Stimulated activated CD4-positive, alpha-beta T cell treated with anti-CD3 and anti-CD28 coated beads, Interleukin-15, amount 100 ng/mL, for 24 hours (primary cell): ENCODE results near the gene GNAT1.

Experiments
- DNase-seq: peaks from one replicate; pipeline ENCODE4 v3.0.0-alpha.2; 2020

Gene GNAT1

GRCh38 chr3:50190936-50191660 is at the start of gene GNAT1:
Gene GNAT1, plus strand, starts transcription at chr3:50191610. Its CDS starts 116 bp downstream, at chr3:50191726.
- no peak for DNase-seq

- DNase-seq = no peak
Observed at GRCh38 chr3:50146316-50146901, 45.0 kb upstream of the GNAT1 start.

GRCh38 chr3:50147016-50147415 is 44.4 kb upstream of the GNAT1 start:
- DNase-seq = no peak

- DNase-seq = no peak
Observed at GRCh38 chr3:50147447-50147846, 44.0 kb upstream of the GNAT1 start.

- no peak for DNase-seq
Observed at GRCh38 chr3:50147861-50148260, 43.5 kb upstream of the GNAT1 start.

- no peak for DNase-seq
Observed at GRCh38 chr3:50150404-50150750, 41.0 kb upstream of the GNAT1 start.

DNA sequence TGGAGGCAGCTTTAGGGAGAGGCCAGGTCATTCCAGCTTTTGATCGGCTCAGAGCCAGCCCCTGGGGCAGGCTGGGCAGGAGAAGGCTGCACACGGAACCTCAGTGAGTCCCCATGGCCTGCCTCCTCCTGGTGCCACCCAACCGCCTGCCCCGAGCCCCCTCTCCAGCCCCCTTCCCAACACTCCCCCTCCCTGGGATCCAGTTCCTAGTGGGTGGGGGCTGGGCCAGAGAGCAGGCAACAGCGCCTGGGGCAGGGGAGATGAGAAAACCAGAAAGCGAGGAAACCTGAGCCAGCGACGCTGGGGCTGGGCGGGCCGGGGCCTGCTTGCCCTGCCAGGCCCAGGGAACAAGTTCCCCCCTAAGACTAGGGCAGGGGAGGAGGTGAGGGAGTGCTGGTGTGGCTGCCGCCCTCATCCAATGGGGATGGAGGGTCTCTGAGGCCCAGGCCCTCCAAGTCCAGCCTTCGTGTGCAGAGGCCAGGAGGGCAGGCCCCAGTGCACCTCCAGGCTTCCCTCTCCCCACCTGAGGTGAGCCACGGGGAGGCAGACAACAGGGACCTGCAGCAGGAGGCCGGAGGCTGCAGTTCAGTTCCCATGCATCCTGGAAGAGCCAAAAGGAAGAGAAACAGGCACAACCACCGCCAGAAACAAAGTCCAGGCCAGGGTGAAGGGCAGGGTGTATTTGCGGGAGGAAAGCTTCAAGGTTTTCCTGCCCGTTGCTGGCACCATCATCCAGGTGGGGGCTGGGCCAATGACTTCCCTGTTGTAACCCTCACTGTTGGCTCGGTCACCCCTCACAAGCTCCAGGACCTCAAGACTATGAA is 40.3 kb upstream of the GNAT1 start:
- no peak for DNase-seq

GRCh38 chr3:50151728-50152127 is 39.7 kb upstream of the GNAT1 start:
- no peak for DNase-seq

GRCh38 chr3:50153782-50154475 is 37.5 kb upstream of the GNAT1 start:
- no peak for DNase-seq

- DNase-seq = no peak
Observed at GRCh38 chr3:50154476-50154839, 37.0 kb upstream of the GNAT1 start.

DNA sequence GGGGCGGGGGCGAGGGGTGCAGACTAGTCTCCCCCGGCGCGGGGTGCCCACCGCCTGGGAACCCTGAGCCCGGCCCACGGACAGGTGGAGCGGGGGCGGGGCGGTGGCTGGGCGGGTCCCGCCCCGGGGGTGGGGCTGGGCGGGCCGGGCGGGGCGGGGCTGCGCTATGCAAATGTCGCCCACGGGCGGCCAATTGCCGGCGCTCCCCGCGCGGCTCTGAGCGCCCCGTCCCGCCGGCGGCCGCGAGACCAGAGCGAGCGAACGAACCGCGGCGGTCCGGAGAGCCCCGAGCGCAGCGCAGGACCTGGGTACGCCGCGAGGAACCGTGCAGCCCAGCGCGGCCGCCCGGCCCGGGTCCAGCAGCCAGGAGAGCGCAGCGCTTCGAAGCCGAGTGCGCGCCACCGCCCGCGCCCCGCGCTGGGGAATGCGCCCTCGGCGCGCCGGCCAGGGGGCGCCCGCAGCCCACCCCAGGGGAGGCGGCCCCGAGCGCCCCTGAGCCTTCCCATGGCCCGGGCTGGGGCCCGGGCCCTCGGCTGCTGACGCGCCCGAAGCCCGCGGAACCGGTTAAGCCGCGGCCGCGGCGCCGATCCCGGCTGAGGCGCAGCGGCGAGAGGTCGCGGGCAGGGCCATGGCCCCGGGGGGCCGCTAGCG is 36.4 kb upstream of the GNAT1 start, which contains the start of gene SEMA3F:
Gene SEMA3F (plus strand): TSS at position 485 of the 651 bp plus-strand sequence. CDS start 4,299 bp downstream, outside the sequence.
- peak; percentile 72 for DNase-seq

DNA sequence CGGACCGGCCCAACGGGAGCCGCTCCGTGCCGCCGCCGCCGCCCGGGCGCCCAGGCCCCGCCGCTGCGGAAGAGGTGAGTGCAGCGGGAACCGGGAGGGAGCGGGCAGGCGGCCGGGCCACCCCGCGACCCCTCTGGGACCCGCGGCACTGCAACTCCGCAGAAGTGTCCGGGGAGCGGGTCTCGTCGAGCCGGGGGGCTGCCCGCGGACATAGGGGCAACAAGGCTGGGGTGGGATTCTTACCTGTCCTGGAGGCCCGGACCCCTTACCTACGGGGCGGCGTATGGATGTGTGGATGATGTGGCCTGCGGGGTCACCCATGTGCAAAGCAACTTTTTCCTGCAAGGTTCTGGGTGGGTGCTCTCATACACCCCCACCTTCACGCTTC is 35.9 kb upstream of the GNAT1 start:
- DNase-seq = no peak

GRCh38 chr3:50155891-50156290 is 35.5 kb upstream of the GNAT1 start:
- DNase-seq = no peak

- DNase-seq = no peak
Observed at GRCh38 chr3:50156549-50157493, 34.6 kb upstream of the GNAT1 start.

DNA sequence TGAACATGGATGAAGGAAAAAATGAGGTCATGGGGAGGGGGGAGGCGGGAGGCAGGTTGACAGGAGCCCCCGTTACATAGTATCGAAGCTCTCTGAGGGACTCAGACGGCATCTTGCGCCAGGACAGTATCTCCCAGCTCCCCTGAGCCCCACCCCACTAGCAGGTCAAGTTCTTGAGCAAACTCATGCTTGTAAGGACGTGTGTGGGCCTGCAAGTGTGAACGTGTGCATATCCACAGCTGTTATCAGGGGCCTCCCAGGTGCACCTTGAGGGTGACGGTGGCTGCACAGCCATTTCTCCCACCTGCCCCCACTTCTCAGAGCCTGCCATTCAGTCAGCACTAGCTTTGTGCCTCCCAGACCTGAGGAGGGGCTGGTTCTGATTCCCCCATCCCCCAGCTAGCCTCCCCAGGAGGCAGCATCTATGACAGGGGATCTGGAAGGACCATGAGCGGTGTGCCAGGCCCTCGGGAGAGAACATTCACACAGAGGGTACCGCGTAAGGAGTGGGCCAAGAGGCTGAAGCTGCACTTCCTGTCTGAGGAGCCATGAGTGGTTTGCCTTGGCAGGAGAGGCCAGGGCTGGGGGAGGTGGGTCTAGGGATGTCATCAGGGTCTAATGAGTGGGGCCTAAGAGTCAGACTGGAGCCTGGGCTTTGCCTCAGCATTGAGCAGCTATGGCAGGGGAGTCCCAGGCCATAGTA is 33.4 kb upstream of the GNAT1 start:
- DNase-seq = no peak

DNA sequence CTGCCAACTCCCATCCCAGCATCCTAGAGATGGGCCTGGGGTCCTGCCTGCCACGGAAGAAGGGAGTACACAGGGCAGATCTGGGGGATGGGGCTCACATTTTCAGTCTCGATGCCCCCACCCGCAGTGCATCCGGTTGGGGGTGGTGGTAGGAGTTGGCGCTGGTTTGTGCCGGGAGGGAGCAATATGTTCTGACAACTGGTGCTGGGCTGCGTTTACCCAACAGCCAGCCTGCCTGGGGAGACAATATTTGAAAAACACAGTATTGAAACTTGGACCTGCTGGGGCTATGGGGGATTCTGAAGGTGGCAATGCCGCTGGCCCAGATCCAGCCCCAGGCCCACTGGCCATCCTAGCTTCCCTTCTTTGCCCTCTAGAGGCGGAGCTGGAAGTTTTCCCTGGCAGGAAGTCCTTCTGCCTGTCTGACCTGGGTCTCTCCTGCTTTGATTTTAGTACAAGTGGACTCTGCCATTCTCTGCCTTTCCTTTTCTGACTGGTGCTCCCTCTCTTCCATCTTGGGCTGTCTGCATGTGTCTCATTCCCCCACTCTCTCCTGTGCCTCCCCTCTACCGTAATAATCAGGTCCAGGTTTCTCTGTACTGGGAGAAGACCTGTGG is 32.8 kb upstream of the GNAT1 start:
- DNase-seq = no peak

GRCh38 chr3:50160561-50160983 is 30.8 kb upstream of the GNAT1 start:
- no peak for DNase-seq

DNA sequence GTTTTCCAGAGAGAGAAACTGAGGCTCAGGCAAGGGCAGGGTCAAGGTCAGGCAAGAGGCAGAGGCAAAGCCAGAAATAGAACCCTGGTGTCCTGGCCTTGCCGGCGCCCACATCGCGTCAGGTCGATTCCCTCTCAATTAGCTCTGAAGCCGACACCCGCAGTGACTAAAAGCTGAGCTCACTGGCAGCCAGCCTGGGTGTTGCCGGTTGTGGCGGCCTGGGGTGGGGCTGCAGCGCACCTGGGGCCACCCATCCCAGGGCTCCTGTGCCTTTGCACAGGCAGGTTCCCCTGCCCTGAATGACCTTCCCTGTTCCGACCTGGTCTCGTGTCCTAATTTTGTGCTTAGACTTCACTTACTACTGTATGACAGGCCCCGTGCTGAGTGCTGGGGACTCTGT is 30.1 kb upstream of the GNAT1 start:
- DNase-seq = no peak

GRCh38 chr3:50162034-50162883 is 29.2 kb upstream of the GNAT1 start:
- no peak for DNase-seq
